ENCODE data around the gene KLHL17.

The KLHL17 gene

DNA sequence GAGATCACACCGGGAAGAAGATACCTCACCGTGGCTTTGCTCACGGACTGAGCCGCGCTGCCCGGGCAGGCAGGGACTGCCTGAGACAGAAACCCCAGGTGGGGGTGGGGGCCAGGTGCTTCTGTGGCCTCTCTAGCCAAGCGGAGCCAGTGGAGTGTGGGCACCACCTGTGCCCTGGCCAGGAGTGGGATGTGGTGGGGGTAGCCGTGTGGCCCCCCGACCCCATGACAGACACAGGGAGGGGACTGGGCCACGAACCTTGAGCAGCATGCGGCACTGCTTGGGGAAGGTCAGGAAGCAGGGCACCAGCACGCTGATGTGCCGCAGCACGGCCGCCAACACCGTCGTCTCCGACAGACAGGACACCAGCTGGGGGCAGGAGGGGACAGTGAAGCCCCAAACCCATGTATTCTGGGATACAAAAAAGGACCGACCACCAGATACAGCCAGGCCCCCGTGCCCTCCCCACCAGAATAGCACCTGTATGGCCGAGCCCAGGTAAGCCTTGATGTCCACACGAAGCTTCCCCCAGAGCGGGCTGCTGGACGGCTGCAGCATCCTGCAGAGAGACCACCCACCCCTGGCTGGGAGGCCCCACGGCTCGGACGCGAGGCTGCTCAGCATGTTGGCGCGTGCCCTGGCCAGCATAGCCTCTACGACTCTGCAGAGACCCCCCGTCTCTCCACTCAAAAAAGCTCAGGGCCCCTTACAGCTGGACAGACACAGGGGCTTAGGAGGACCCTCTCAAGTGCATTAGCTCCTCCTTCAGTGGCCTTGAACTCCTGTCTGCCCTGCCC, 6.7 kb upstream of the KLHL17 start:
- H3K9me3 ChIP-seq = no peaks in the 10 kb centered on the region
- H3K36me3 ChIP-seq = peaks cover 57 to 87% (median 81%) of the 10 kb centered on the region in 3 donors
- no peaks in the 10 kb centered on the region for H3K27me3 ChIP-seq
- H3K4me1 ChIP-seq = peaks cover 0 to 19% (median 13%) of the 10 kb centered on the region in 4 donors
- DNase-seq = no peak
- H3K4me3 ChIP-seq = no peak overlapping the region
- no peak overlapping the region for H3K27ac ChIP-seq
- TF ChIP-seq CTCF (IDR thresholded peaks at IDR 0.05) = no peak
- intact Hi-C loops (cut with DNase I; ENCODE audit: low total_unique reads) = no loop called here

DNA sequence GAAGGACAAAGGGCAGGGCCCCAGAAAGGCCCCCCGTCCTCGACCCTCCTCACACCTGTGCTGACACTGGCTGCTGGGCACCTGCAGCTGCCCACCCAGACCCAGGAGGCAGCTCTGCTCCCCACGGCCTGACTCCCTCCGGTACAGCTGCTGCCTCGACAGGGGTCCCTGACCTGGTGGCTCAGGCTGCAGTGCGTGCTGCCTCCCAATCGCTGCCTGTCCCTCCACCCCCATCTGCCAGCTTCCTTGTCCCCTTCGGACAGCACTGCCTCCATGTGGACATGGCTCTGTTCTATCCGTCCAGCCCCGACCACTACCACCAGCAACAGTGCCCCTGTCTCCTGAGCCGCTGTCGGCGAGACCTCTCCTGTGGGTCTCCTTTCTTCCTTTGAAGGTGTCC, 5.5 kb upstream of the KLHL17 start:
- intact Hi-C loops (cut with DNase I; ENCODE audit: low total_unique reads) = no loop called here
- Histone ChIP-seq H3K27me3 (no peaks in the 10 kb centered on the region), H3K4me3 (no peak overlapping the region), H3K4me1 (peaks cover 0 to 27% (median 20%) of the 10 kb centered on the region in 4 donors), H3K27ac (no peak overlapping the region), H3K9me3 (no peaks in the 10 kb centered on the region), H3K36me3 (peaks cover 49 to 75% (median 71%) of the 10 kb centered on the region in 3 donors)
- no peak for TF ChIP-seq CTCF (IDR thresholded peaks at IDR 0.05)
- no peak for DNase-seq

- Histone ChIP-seq H3K27me3 (no peaks in the 10 kb centered on the region), H3K9me3 (no peaks in the 10 kb centered on the region), H3K36me3 (peaks cover 49 to 69% (median 66%) of the 10 kb centered on the region in 3 donors), H3K4me3 (no peak overlapping the region), H3K4me1 (peaks cover 0 to 31% (median 25%) of the 10 kb centered on the region in 4 donors), H3K27ac (no peak overlapping the region)
- DNase-seq = no peak
- intact Hi-C loops (cut with DNase I; ENCODE audit: low total_unique reads) = no loop called here
- TF ChIP-seq CTCF (IDR thresholded peaks at IDR 0.05) = no peak
Observed at GRCh38 chr1:955474-955873, 4.9 kb upstream of the KLHL17 start.

- Histone ChIP-seq H3K27me3 (no peaks in the 10 kb centered on the region), H3K27ac (no peak overlapping the region), H3K4me1 (peaks cover 0 to 40% (median 31%) of the 10 kb centered on the region in 4 donors), H3K9me3 (no peaks in the 10 kb centered on the region), H3K36me3 (peaks cover 46 to 58% (median 54%) of the 10 kb centered on the region in 3 donors), H3K4me3 (no peak overlapping the region)
- no peak for DNase-seq
- TF ChIP-seq CTCF (IDR thresholded peaks at IDR 0.05) = no peak
- intact Hi-C loops (cut with DNase I; ENCODE audit: low total_unique reads) = no loop called here
Observed at GRCh38 chr1:956636-957035, 3.7 kb upstream of the KLHL17 start.

- H3K27me3 ChIP-seq = no peaks in the 10 kb centered on the region
- peaks cover 22 to 53% (median 30%) of the 10 kb centered on the region in 3 donors for H3K36me3 ChIP-seq
- peak; percentile 89 to 97 for DNase-seq
- peaks cover 0 to 40% (median 31%) of the 10 kb centered on the region in 4 donors for H3K4me1 ChIP-seq
- intact Hi-C loops (cut with DNase I; ENCODE audit: low total_unique reads) = no loop called here
- no peak for TF ChIP-seq CTCF (IDR thresholded peaks at IDR 0.05)
- peak within 1 kb of the TSS; percentile 98 to 100 for H3K4me3 ChIP-seq
- H3K27ac ChIP-seq = peak within 1 kb of the TSS; percentile 72 to 75
- H3K9me3 ChIP-seq = no peaks in the 10 kb centered on the region
Observed at GRCh38 chr1:958823-959730, 1.3 kb upstream of the KLHL17 start, which contains the start of gene NOC2L. NOC2L (minus strand) TSS chr1:959256; CDS start chr1:959240, 16 bp downstream.

All from tibial artery (tissue), 4 donors.